Neural progenitor cell (in vitro differentiated cells): ENCODE results near the gene TMEM185B. TPM values are rescaled to one million over a fixed set of nuclear protein-coding genes. Genes with fewer than 3 reads are reported as not detected.

Experiments used
- DNase-seq: peaks from one replicate; pipeline ENCODE4 v3.0.0-alpha.2; 2016; ENCODE audit warnings: low spot score
- H2AFZ ChIP-seq: fragments of 200-600 bp; sonication (generic); replicated peaks from 2 replicates; pipeline ENCODE4 v1.6.1; 2016; ENCODE audit warnings: antibody characterized with exemption
- H3F3A ChIP-seq: fragments of 200-600 bp; sonication (generic); 2 replicates; pipeline ENCODE4 v1.6.1; 2016; ENCODE audit warnings: antibody characterized with exemption, low read depth
- H3K27ac ChIP-seq: fragments of 200-600 bp; sonication (generic); 2 replicates; pipeline ENCODE4 v1.5.1; 2016; ENCODE audit warnings: mild to moderate bottlenecking
- H3K27me3 ChIP-seq: fragments of 200-600 bp; sonication (generic); 2 replicates; pipeline ENCODE4 v1.6.1; 2016; ENCODE audit warnings: mild to moderate bottlenecking, moderate library complexity
- H3K36me3 ChIP-seq: fragments of 200-600 bp; sonication (generic); 2 replicates; pipeline ENCODE4 v1.5.1; 2016
- H3K4me1 ChIP-seq: fragments of 200-600 bp; sonication (generic); 2 replicates; pipeline ENCODE4 v1.6.1; 2016; ENCODE audit warnings: mixed run types
- H3K4me2 ChIP-seq: fragments of 200-600 bp; sonication (generic); 2 replicates; pipeline ENCODE4 v1.6.1; 2016
- H3K4me3 ChIP-seq: fragments of 200-600 bp; sonication (generic); 2 replicates; pipeline ENCODE4 v1.5.1; 2016
- H3K79me2 ChIP-seq: fragments of 200-600 bp; sonication (generic); 2 replicates; pipeline ENCODE4 v1.6.1; 2016; ENCODE audit warnings: low read depth
- H3K9ac ChIP-seq: fragments of 200-600 bp; sonication (generic); 2 replicates; pipeline ENCODE4 v1.6.1; 2016
- H3K9me3 ChIP-seq: fragments of 200-600 bp; sonication (generic); 2 replicates; pipeline ENCODE4 v1.5.1; 2016; ENCODE audit warnings: low read depth
- H4K20me1 ChIP-seq: fragments of 200-600 bp; sonication (generic); 2 replicates; pipeline ENCODE4 v1.6.1; 2016; ENCODE audit warnings: low read depth
- H3K27ac Mint-ChIP-seq: 3 replicates; pipeline ENCODE4 v1.8.0; 2021; ENCODE audit warnings: mixed read lengths
- H3K27me3 Mint-ChIP-seq: 2 replicates; pipeline ENCODE4 v1.8.0; 2022; ENCODE audit warnings: low read depth, mild to moderate bottlenecking, inconsistent platforms, moderate library complexity, mixed read lengths; ENCODE audit not compliant: insufficient read depth
- H3K36me3 Mint-ChIP-seq: 3 replicates; pipeline ENCODE4 v1.8.0; 2021; ENCODE audit warnings: mixed read lengths
- H3K4me1 Mint-ChIP-seq: 3 replicates; pipeline ENCODE4 v1.8.0; 2021; ENCODE audit warnings: mixed read lengths
- H3K4me3 Mint-ChIP-seq: 3 replicates; pipeline ENCODE4 v1.8.0; 2021; ENCODE audit warnings: mild to moderate bottlenecking, moderate library complexity, mixed read lengths
- H3K9me3 Mint-ChIP-seq: 3 replicates; pipeline ENCODE4 v1.8.0; 2020; ENCODE audit warnings: mixed read lengths
- EZH2 ChIP-seq: fragments of 200-600 bp; sonication (generic); IDR thresholded peaks from 2 replicates; pipeline ENCODE4 v1.6.1; 2017; ENCODE audit warnings: antibody characterized with exemption, mild to moderate bottlenecking, moderate library complexity
- EZH2phosphoT487 ChIP-seq: fragments of 200-600 bp; sonication (generic); IDR thresholded peaks from 2 replicates; pipeline ENCODE4 v1.6.1; 2017; ENCODE audit warnings: antibody characterized with exemption
- total RNA-seq: library from RNA; depleted of rRNA; stranded (reverse); fragments of >200 nt; gene quantifications from 2 replicates; pipeline ENCODE4 v1.2.3, GENCODE V29; 2015; ENCODE audit warnings: low replicate concordance
- TF ChIP-seq, protein P1 (sequence below): fragments of 200-600 bp; sonication (generic); IDR thresholded peaks from 2 replicates; pipeline ENCODE4 v1.5.1; 2017; ENCODE audit warnings: antibody characterized with exemption, mild to moderate bottlenecking

Gene TMEM185B
- total RNA-seq, 1 donor from 2014 or later, result 11.1 TPM

DNA sequence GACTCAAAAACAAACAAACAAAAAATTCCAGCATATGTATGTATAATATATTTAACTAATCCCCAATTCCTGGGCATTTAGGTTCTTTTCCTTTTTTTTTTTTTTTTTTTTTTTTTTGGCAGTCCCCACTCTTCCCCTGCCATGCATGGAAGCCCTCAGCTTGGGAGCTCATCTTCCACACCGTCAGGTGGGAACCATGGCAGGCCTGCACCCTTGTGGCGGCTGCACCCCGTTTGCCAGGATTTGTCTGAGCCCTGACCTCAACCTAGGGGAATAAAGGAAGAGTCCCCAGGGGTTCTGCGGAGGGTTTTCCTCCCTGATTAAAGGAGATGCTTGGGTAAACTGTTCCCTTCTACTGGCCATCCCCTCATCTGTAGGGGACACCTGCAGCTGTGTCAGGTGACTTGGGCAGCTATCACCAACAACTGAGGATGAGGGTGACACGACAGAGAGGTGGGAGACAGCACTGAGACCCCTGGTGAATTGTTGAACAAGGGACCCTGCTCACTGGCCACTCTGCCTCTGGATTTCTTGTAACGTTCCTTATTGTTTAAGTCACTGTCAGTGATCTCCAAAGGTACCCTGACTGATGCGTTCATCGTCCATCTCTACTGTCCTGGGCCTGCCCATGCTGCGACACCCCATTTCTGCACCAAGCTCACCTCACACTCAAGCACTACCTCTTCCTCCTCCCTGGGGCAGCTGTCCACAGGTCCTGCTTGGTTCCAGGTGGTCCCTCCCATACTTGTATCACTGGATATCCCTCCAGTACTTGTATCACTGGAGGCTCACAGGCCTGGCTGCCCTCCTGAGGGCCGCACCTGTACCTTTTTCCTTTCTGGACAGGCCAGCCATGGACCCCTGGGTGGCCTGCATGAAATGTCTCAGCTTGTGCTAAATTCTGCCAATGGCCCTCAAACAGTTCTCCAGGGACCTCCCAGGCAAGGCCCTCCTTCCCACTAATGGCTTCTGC is 14.5 kb downstream of the TMEM185B start:
- no peaks in the 10 kb centered on the region for H3K9me3 ChIP-seq
- H3F3A ChIP-seq, result peaks cover 3% of the 10 kb centered on the region
- no peak overlapping the region for H3K4me3 ChIP-seq
- no peaks in the 10 kb centered on the region for H3K79me2 ChIP-seq
- DNase-seq, result no peak
- H3K4me1 ChIP-seq, result peaks cover 3% of the 10 kb centered on the region
- Mint-ChIP-seq H3K4me1 (peaks cover 5% of the 10 kb centered on the region), H3K27ac (no peak overlapping the region), H3K27me3 (peaks cover 2% of the 10 kb centered on the region), H3K36me3 (no peaks in the 10 kb centered on the region), H3K4me3 (no peak overlapping the region), H3K9me3 (no peaks in the 10 kb centered on the region)
- no peaks in the 10 kb centered on the region for H4K20me1 ChIP-seq
- H3K27me3 ChIP-seq, result no peaks in the 10 kb centered on the region
- TF ChIP-seq, protein P1, sequence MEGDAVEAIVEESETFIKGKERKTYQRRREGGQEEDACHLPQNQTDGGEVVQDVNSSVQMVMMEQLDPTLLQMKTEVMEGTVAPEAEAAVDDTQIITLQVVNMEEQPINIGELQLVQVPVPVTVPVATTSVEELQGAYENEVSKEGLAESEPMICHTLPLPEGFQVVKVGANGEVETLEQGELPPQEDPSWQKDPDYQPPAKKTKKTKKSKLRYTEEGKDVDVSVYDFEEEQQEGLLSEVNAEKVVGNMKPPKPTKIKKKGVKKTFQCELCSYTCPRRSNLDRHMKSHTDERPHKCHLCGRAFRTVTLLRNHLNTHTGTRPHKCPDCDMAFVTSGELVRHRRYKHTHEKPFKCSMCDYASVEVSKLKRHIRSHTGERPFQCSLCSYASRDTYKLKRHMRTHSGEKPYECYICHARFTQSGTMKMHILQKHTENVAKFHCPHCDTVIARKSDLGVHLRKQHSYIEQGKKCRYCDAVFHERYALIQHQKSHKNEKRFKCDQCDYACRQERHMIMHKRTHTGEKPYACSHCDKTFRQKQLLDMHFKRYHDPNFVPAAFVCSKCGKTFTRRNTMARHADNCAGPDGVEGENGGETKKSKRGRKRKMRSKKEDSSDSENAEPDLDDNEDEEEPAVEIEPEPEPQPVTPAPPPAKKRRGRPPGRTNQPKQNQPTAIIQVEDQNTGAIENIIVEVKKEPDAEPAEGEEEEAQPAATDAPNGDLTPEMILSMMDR, result no peak
- TF ChIP-seq EZH2phosphoT487, result no peak
- no peak for TF ChIP-seq EZH2
- no peaks in the 10 kb centered on the region for H3K36me3 ChIP-seq
- H2AFZ ChIP-seq, result no peak overlapping the region
- no peak overlapping the region for H3K4me2 ChIP-seq
- no peak overlapping the region for H3K9ac ChIP-seq
- H3K27ac ChIP-seq, result no peak overlapping the region

DNA sequence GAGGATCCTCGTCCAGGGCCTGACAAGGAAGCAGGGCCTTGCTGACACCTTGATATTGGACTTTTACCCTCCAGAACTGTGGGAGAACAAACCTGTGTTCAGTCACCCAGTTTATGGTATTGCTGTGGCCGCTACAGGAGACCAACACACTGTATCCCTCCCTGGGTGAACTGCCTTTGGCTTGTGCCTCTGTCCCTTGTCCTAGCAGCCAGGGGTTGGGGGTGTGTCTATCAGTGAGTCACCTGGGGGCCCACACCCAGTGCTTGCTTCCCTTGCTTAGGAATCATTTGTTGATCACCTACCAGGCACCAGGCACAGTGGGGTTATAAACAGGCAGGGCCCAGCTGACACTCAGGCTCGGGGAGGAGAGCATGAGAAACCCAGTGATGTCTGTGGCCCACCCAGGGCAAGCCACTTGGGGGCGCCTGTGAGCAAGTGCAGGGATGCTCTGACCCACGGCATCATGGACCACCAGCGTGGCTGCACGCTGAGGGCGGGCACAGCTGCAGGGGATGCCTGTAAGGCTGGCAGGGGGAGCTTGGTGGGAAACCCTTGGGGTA is 17.1 kb downstream of the TMEM185B start:
- Histone ChIP-seq H3K36me3 (no peaks in the 10 kb centered on the region), H3K27me3 (no peaks in the 10 kb centered on the region), H3F3A (peaks cover 3% of the 10 kb centered on the region), H3K27ac (no peak overlapping the region), H3K4me1 (peaks cover 3% of the 10 kb centered on the region), H3K4me2 (no peak overlapping the region), H3K4me3 (no peak overlapping the region), H2AFZ (no peak overlapping the region), H3K79me2 (no peaks in the 10 kb centered on the region), H3K9me3 (no peaks in the 10 kb centered on the region), H4K20me1 (no peaks in the 10 kb centered on the region), H3K9ac (no peak overlapping the region)
- Mint-ChIP-seq H3K27ac (no peak overlapping the region), H3K4me1 (peaks cover 5% of the 10 kb centered on the region), H3K4me3 (no peak overlapping the region), H3K9me3 (no peaks in the 10 kb centered on the region), H3K27me3 (peaks cover 2% of the 10 kb centered on the region), H3K36me3 (no peaks in the 10 kb centered on the region)
- TF ChIP-seq EZH2phosphoT487 (no peak), EZH2 (no peak)
- TF ChIP-seq, protein P1, result peak; percentile 80
- DNase-seq, result peak; percentile 80

DNA sequence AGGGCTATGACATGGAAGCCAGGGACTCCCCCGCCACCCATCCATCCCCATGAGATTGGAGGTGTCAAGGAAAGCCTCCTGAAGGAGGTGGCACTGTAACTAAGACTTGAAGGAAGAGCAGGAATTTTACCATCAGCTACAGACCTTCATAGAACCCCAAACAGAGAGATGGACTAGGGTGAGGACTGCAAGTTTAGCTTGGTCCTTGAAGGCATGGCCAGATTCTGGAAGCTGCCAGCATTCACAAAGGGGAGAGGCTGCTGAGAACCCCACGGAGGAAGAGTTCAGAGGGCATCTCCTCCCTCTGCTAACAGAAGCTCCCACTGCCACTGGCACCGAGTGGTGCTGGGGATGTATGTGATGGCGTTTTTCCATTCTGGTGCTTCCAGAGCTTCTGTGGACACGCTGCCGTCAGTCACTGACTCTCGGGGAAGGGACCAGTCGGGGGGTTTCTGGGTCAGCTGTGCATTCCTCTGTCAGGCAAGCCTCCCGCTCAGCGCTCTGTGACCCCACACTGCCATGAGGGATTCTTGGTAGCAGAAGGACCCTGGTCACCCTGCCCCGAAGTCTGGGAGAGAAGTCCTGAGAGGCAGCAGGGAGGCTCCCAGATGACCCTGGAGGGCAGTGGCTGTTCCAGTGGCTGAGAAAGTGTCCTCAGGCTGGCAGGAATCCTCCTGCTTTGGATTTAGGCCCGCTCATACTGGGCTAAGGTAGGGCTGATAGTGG is 18.1 kb downstream of the TMEM185B start:
- no peak overlapping the region for H3K9ac ChIP-seq
- no peaks in the 10 kb centered on the region for H3K9me3 ChIP-seq
- no peak overlapping the region for H2AFZ ChIP-seq
- no peaks in the 10 kb centered on the region for H3K9me3 Mint-ChIP-seq
- TF ChIP-seq, protein P1, result no peak
- no peak for TF ChIP-seq EZH2
- TF ChIP-seq EZH2phosphoT487, result no peak
- peaks cover 2% of the 10 kb centered on the region for H3K27me3 Mint-ChIP-seq
- H3K27me3 ChIP-seq, result no peaks in the 10 kb centered on the region
- H3K79me2 ChIP-seq, result no peaks in the 10 kb centered on the region
- peaks cover 3% of the 10 kb centered on the region for H3K4me1 ChIP-seq
- no peak for DNase-seq
- no peak overlapping the region for H3K27ac ChIP-seq
- H3K4me3 ChIP-seq, result no peak overlapping the region
- H3F3A ChIP-seq, result peaks cover 3% of the 10 kb centered on the region
- H3K36me3 Mint-ChIP-seq, result no peaks in the 10 kb centered on the region
- no peak overlapping the region for H3K4me3 Mint-ChIP-seq
- H3K36me3 ChIP-seq, result no peaks in the 10 kb centered on the region
- no peak overlapping the region for H3K27ac Mint-ChIP-seq
- no peak overlapping the region for H3K4me2 ChIP-seq
- no peaks in the 10 kb centered on the region for H4K20me1 ChIP-seq
- H3K4me1 Mint-ChIP-seq, result peaks cover 5% of the 10 kb centered on the region
